ENCODE results near the gene ADCK2. TPM values are rescaled to one million over a fixed set of nuclear protein-coding genes. Genes with fewer than 3 reads are reported as not detected.

Gene ADCK2
- total RNA-seq, 2 donors from 2014 or later = 26.5 to 30.6 TPM

GRCh38 chr7:140673774-140674155, 1.0 kb downstream of the ADCK2 start:
- Histone ChIP-seq H3K27ac (peak overlapping the region; percentile 86 to 93), H3K9me3 (no peaks in the 10 kb centered on the region), H3K27me3 (replicated peaks; ENCODE audit: insufficient read depth) (no peaks in the 10 kb centered on the region), H3K4me1 (replicated peaks) (peaks cover 3% of the 10 kb centered on the region), H3K4me3 (peak overlapping the region; percentile 72 to 80), H3K36me3 (no peaks in the 10 kb centered on the region)
- intact Hi-C loops (cut with DNase I) = loop anchor here (10.0 kb wide), 1 partner anchor 341 kb away; the partner anchor contains the start of gene MRPS33
- 13% methylated on average over 18 of the region's 18 CpGs for WGBS
- TF ChIP-seq CTCF (IDR thresholded peaks at IDR 0.05) = no peak
- no peak for TF ChIP-seq POLR2A (IDR thresholded peaks at IDR 0.05)
- TF ChIP-seq POLR2AphosphoS5 (IDR thresholded peaks at IDR 0.05) = no peak
- no peak for DNase-seq (ENCODE audit: low spot score)

GRCh38 chr7:140674356-140674800, 1.6 kb downstream of the ADCK2 start:
- intact Hi-C loops (cut with DNase I) = loop anchor here (10.0 kb wide), 1 partner anchor 340 kb away; the partner anchor contains the start of gene MRPS33
- Histone ChIP-seq H3K27me3 (replicated peaks; ENCODE audit: insufficient read depth) (no peaks in the 10 kb centered on the region), H3K4me3 (no peak overlapping the region), H3K9me3 (no peaks in the 10 kb centered on the region), H3K4me1 (replicated peaks) (peaks cover 3% of the 10 kb centered on the region), H3K36me3 (no peaks in the 10 kb centered on the region), H3K27ac (peak overlapping the region; percentile 86 to 93)
- 74% methylated on average over 5 of the region's 5 CpGs for WGBS
- TF ChIP-seq POLR2A (IDR thresholded peaks at IDR 0.05) = no peak
- no peak for TF ChIP-seq POLR2AphosphoS5 (IDR thresholded peaks at IDR 0.05)
- no peak for TF ChIP-seq CTCF (IDR thresholded peaks at IDR 0.05)
- DNase-seq (ENCODE audit: low spot score) = no peak

- peak in 2 of 4 experiments; percentile 31 to 34 for TF ChIP-seq CTCF (IDR thresholded peaks at IDR 0.05)
- TF ChIP-seq POLR2A (IDR thresholded peaks at IDR 0.05) = no peak
- no peak overlapping the region for H3K4me3 ChIP-seq
- WGBS = 64% methylated on average over 8 of the region's 8 CpGs
- no peaks in the 10 kb centered on the region for H3K36me3 ChIP-seq
- H3K27me3 ChIP-seq (replicated peaks; ENCODE audit: insufficient read depth) = no peaks in the 10 kb centered on the region
- no peaks in the 10 kb centered on the region for H3K9me3 ChIP-seq
- DNase-seq (ENCODE audit: low spot score) = no peak
- H3K27ac ChIP-seq = no peak overlapping the region
- intact Hi-C loops (cut with DNase I) = loop anchor here (10.0 kb wide), 1 partner anchor 340 kb away; the partner anchor contains the start of gene MRPS33
- peaks cover 3% of the 10 kb centered on the region for H3K4me1 ChIP-seq (replicated peaks)
These were observed 2.4 kb downstream of the ADCK2 start for GRCh38 chr7:140674899-140675701.

- no peaks in the 10 kb centered on the region for H3K36me3 ChIP-seq
- H3K9me3 ChIP-seq = no peaks in the 10 kb centered on the region
- 64% methylated on average over 4 of the region's 4 CpGs for WGBS
- intact Hi-C loops (cut with DNase I) = loop anchor here (10.0 kb wide), 1 partner anchor 339 kb away; the partner anchor contains the start of gene MRPS33
- DNase-seq (ENCODE audit: low spot score) = no peak
- H3K4me1 ChIP-seq (replicated peaks) = peaks cover 3% of the 10 kb centered on the region
- no peak for TF ChIP-seq POLR2A (IDR thresholded peaks at IDR 0.05)
- no peak for TF ChIP-seq POLR2AphosphoS5 (IDR thresholded peaks at IDR 0.05)
- no peak for TF ChIP-seq CTCF (IDR thresholded peaks at IDR 0.05)
- no peak overlapping the region for H3K27ac ChIP-seq
- H3K4me3 ChIP-seq = no peak overlapping the region
- H3K27me3 ChIP-seq (replicated peaks; ENCODE audit: insufficient read depth) = no peaks in the 10 kb centered on the region
These were observed 3.0 kb downstream of the ADCK2 start for GRCh38 chr7:140675726-140676125.

Measured in prostate gland (tissue), 2 donors.